HL-60 (cell line): ENCODE measurements around the gene IRGQ.

ENCODE experiments used
- CTCF ChIP-seq: IDR thresholded peaks from one replicate; pipeline ENCODE4 v1.5.1; 2011; ENCODE audit warnings: low read length, control low read depth, inconsistent platforms; ENCODE audit not compliant: insufficient read depth
- GABPA ChIP-seq: IDR thresholded peaks from 2 replicates; pipeline ENCODE4 v1.6.1; 2012; ENCODE audit warnings: low read depth

GRCh38 chr19:43634506-43634871, 38.6 kb upstream of the IRGQ start:
- TF ChIP-seq CTCF (no peak), GABPA (no peak)
